T-helper 2 cell treated with Interferon-gamma antibody and Interleukin-4, amounts not matched to agents 5 μg/mL and 100 μg/mL, for 36 hours (primary cell): ENCODE results near the gene COPZ1.
"Not testable (repeated sequence)": the region's sequence is repeated elsewhere in the genome, so short reads cannot be mapped to it uniquely, and the experiment has no call there.

Source experiments
- DNase-seq: peaks from one replicate; pipeline ENCODE4 v3.0.0; 2021; ENCODE audit warnings: low spot score
- H3K27ac Mint-ChIP-seq: one replicate; pipeline ENCODE4 v1.8.0; 2021; ENCODE audit warnings: mild to moderate bottlenecking, mixed read lengths
- H3K27me3 Mint-ChIP-seq: one replicate; pipeline ENCODE4 v1.8.0; 2021; ENCODE audit warnings: low read depth, mixed read lengths
- H3K36me3 Mint-ChIP-seq: one replicate; pipeline ENCODE4 v1.8.0; 2021; ENCODE audit warnings: low read depth, mixed read lengths
- H3K4me1 Mint-ChIP-seq: one replicate; pipeline ENCODE4 v1.8.0; 2021; ENCODE audit warnings: low read depth, mixed read lengths
- H3K4me3 Mint-ChIP-seq: one replicate; pipeline ENCODE4 v1.8.0; 2022; ENCODE audit warnings: mild to moderate bottlenecking, moderate library complexity, mixed read lengths
- H3K9me3 Mint-ChIP-seq: one replicate; pipeline ENCODE4 v1.8.0; 2021; ENCODE audit warnings: mixed read lengths

COPZ1 gene, protein sequence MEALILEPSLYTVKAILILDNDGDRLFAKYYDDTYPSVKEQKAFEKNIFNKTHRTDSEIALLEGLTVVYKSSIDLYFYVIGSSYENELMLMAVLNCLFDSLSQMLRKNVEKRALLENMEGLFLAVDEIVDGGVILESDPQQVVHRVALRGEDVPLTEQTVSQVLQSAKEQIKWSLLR

DNA sequence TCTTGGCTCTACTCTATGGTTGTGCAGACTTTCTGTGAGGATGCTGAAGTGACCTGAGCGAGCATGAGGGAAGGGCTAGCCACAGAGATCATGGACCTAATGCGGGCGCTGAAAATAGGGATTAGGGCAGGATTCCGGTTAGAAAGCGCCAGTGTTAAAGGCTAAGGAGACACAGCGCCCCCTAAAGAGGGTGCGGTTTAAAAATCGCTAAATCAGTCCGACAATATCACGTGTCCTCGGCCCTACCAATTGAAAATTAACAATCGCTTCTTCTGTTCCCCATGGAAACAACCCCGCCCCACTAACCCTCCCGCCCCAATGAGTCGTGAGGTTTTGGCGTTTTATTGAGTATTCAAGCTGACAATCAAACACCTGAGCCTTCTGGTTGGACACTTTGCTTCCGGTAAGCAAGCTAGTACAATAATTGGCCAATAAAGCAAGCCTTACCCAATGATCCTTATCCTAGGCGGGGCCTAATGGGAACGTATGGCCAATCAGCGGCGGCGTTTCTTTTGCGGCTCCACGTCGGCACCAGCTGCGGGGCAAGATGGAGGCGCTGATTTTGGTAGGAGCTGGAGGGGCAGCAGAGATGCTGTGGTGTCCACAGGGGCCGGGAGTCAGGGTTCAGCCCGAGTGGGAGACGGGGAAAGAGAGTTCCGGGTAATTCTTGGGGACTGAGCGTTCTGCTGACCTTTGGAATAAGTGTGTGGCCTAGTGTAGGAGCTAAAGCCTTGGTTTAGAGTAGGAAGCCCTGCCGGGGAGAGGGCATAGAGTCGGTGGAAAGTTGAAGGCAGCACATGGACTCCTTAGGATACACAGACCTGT is at the start of gene COPZ1:
COPZ1 (plus strand) TSS at position 515 of the 825 bp plus-strand sequence; CDS start at position 548, 33 bp downstream.
- peaks cover 26% of the 10 kb centered on the region for H3K4me1 Mint-ChIP-seq

DNA sequence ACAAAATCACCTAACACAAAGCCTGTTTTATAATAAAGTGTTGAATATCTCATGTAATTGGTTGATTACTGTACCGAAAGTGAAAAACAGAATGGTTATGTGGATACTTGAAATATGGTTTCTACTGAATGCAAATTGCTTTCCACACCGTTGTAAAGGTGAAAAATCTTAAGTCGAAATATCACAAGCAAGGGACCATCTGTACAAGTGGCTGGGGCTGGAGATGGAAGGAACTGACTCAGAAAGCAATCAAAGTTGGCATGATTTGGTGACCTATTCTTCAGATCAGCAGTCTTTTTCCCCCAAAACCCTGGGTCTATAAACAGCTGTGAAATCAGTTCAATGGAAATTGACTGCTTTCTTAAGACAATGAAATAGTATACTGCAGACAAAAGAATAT is 48.6 kb upstream of the COPZ1 start:
- Mint-ChIP-seq H3K27ac (no peak overlapping the region), H3K36me3 (peaks cover 46% of the 10 kb centered on the region), H3K9me3 (no peaks in the 10 kb centered on the region), H3K4me1 (peaks cover 32% of the 10 kb centered on the region), H3K4me3 (peak overlapping the region; percentile 48), H3K27me3 (no peaks in the 10 kb centered on the region)
- no peak for DNase-seq

More for the DNA sequence above, at the start of gene COPZ1:
- peak within 1 kb of the TSS; percentile 94 for H3K27ac Mint-ChIP-seq
- peak within 1 kb of the TSS; percentile 90 for H3K4me3 Mint-ChIP-seq
- peaks cover 9% of the 10 kb centered on the region for H3K36me3 Mint-ChIP-seq
- H3K9me3 Mint-ChIP-seq: no peaks in the 10 kb centered on the region
- no peaks in the 10 kb centered on the region for H3K27me3 Mint-ChIP-seq
- peak; percentile 89 for DNase-seq

- Mint-ChIP-seq H3K27me3 (no peaks in the 10 kb centered on the region), H3K36me3 (peaks cover 37% of the 10 kb centered on the region), H3K4me3 (no peak overlapping the region), H3K4me1 (peaks cover 34% of the 10 kb centered on the region), H3K27ac (no peak overlapping the region), H3K9me3 (no peaks in the 10 kb centered on the region)
- DNase-seq: no peak
Observed at GRCh38 chr12:54277823-54278276, 47.1 kb upstream of the COPZ1 start.

DNA sequence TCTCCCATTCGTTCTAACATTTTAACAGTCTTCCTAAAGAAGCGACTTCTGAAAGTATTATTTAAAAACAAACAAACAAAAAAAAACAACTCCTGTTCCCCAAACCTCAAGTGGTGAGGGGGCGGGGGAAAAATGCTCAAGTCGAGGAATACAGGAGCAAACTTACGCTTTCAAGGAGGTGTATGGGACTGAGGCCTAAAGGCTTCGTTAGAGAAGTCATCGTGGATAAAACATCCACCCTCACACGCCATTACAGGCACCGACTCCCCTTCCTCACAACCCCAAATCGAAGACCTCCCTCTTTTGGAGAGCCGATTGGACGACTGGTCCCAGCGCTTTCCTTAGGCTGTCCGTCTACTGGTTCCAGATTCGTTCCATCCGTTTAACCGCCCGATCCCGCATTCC is 45.7 kb upstream of the COPZ1 start:
- peaks cover 28% of the 10 kb centered on the region for H3K36me3 Mint-ChIP-seq
- DNase-seq: no peak
- no peak overlapping the region for H3K4me3 Mint-ChIP-seq
- H3K27me3 Mint-ChIP-seq: no peaks in the 10 kb centered on the region
- no peaks in the 10 kb centered on the region for H3K9me3 Mint-ChIP-seq
- no peak overlapping the region for H3K27ac Mint-ChIP-seq
- H3K4me1 Mint-ChIP-seq: peaks cover 48% of the 10 kb centered on the region

GRCh38 chr12:54279632-54280467 is 45.1 kb upstream of the COPZ1 start, which contains the start of gene CBX5:
Gene CBX5, minus strand, starts transcription at chr12:54280122. Its CDS starts 22,472 bp downstream, at chr12:54257650.
- peak; percentile 99 for DNase-seq
- Mint-ChIP-seq H3K27ac (no peak within 1 kb of the TSS), H3K4me3 (no peak within 1 kb of the TSS), H3K27me3 (no peaks in the 10 kb centered on the region), H3K4me1 (peaks cover 50% of the 10 kb centered on the region), H3K36me3 (peaks cover 26% of the 10 kb centered on the region), H3K9me3 (no peaks in the 10 kb centered on the region)

DNA sequence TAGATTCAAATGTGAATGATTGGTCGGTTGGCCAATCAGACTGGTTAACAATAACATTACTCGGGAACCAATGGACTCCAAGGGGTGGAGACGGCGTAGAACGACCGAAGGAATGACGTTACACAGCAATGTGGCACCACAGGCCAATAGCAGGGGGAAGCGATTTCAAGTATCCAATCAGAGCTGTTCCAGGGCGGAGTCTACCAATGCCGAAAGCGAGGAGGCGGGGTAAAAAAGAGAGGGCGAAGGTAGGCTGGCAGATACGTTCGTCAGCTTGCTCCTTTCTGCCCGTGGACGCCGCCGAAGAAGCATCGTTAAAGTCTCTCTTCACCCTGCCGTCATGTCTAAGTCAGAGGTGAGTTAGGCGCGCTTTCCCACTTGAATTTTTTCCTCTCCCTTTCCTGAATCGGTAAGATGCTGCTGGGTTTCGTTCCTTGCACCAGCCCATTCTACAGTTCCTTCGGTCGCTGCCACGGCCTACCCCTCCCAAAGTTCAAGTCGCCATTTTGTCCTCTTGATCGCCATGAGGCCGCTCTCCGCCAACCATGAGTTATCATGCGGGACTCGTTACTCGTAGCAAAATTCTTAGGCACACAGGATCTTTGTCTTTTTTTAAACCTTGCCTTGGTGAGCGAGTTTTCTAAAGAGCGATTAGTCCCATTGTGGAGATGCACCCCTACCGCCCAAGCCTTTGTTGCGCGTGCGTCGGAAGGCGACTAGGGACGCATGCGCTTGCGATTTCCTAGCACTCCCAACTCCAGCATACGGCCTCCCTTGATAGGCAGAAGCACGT is 44.3 kb upstream of the COPZ1 start, which contains the start of gene HNRNPA1:
HNRNPA1 (plus strand) TSS at position 259 of the 793 bp plus-strand sequence; CDS start at position 341, 82 bp downstream.
- Mint-ChIP-seq H3K36me3 (peaks cover 22% of the 10 kb centered on the region), H3K27me3 (no peaks in the 10 kb centered on the region), H3K9me3 (no peaks in the 10 kb centered on the region), H3K4me1 (peaks cover 52% of the 10 kb centered on the region), H3K4me3 (no peak within 1 kb of the TSS), H3K27ac (no peak within 1 kb of the TSS)
- peak; percentile 95 for DNase-seq

DNA sequence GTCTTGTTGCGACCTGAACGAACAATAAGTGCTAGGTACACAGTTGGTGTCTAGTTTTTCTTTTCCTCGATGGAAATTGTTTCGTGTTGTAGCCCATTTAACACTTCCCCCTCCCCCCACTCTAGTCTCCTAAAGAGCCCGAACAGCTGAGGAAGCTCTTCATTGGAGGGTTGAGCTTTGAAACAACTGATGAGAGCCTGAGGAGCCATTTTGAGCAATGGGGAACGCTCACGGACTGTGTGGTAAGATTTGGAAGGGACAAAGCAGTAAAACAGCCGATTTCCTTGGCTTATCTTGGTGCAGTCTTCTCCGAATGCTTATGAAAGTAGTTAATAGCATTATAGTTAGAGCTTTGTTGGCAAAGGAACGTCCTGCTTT is 43.7 kb upstream of the COPZ1 start:
- H3K9me3 Mint-ChIP-seq, DNase-seq, H3K27ac Mint-ChIP-seq, H3K27me3 Mint-ChIP-seq, H3K4me3 Mint-ChIP-seq: not testable (repeated sequence)
- Mint-ChIP-seq H3K36me3 (peaks cover 18% of the 10 kb centered on the region), H3K4me1 (peaks cover 52% of the 10 kb centered on the region)

DNA sequence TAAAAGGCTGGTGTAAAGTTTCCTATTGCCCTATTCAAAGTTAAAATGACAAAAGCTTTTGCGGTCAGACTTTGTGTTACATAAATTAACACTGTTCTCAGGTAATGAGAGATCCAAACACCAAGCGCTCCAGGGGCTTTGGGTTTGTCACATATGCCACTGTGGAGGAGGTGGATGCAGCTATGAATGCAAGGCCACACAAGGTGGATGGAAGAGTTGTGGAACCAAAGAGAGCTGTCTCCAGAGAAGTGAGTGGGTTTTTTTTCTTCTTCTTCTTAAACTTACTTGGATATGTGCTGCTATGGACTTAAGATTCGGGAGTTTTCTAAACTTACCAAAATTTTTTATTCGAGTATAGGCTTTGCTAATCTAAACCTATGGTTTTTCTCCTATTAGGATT is 43.2 kb upstream of the COPZ1 start:
- H3K4me3 Mint-ChIP-seq, H3K27ac Mint-ChIP-seq, H3K9me3 Mint-ChIP-seq, H3K27me3 Mint-ChIP-seq, DNase-seq: not testable (repeated sequence)
- Mint-ChIP-seq H3K4me1 (peaks cover 49% of the 10 kb centered on the region), H3K36me3 (peaks cover 13% of the 10 kb centered on the region)

- peaks cover 7% of the 10 kb centered on the region for H3K36me3 Mint-ChIP-seq
- no peak overlapping the region for H3K4me3 Mint-ChIP-seq
- H3K9me3 Mint-ChIP-seq: no peaks in the 10 kb centered on the region
- no peaks in the 10 kb centered on the region for H3K27me3 Mint-ChIP-seq
- peak; percentile 32 for DNase-seq
- peaks cover 43% of the 10 kb centered on the region for H3K4me1 Mint-ChIP-seq
- peak overlapping the region; percentile 74 for H3K27ac Mint-ChIP-seq
Observed at GRCh38 chr12:54282949-54283593, 41.9 kb upstream of the COPZ1 start.

GRCh38 chr12:54284070-54284780 is 40.7 kb upstream of the COPZ1 start:
- not testable (repeated sequence) for H3K4me3 Mint-ChIP-seq, H3K27me3 Mint-ChIP-seq, H3K36me3 Mint-ChIP-seq, DNase-seq, H3K9me3 Mint-ChIP-seq
- peak overlapping the region; percentile 51 for H3K27ac Mint-ChIP-seq
- peaks cover 36% of the 10 kb centered on the region for H3K4me1 Mint-ChIP-seq

- no peaks in the 10 kb centered on the region for H3K9me3 Mint-ChIP-seq
- H3K4me3 Mint-ChIP-seq: peak overlapping the region; percentile 19
- peaks cover 36% of the 10 kb centered on the region for H3K4me1 Mint-ChIP-seq
- peak overlapping the region; percentile 67 for H3K27ac Mint-ChIP-seq
- no peaks in the 10 kb centered on the region for H3K36me3 Mint-ChIP-seq
- DNase-seq: no peak
- no peaks in the 10 kb centered on the region for H3K27me3 Mint-ChIP-seq
Observed at GRCh38 chr12:54285150-54286041, 39.5 kb upstream of the COPZ1 start.
